Measurements from ENCODE around the gene C9orf50.

C9orf50 gene

DNA sequence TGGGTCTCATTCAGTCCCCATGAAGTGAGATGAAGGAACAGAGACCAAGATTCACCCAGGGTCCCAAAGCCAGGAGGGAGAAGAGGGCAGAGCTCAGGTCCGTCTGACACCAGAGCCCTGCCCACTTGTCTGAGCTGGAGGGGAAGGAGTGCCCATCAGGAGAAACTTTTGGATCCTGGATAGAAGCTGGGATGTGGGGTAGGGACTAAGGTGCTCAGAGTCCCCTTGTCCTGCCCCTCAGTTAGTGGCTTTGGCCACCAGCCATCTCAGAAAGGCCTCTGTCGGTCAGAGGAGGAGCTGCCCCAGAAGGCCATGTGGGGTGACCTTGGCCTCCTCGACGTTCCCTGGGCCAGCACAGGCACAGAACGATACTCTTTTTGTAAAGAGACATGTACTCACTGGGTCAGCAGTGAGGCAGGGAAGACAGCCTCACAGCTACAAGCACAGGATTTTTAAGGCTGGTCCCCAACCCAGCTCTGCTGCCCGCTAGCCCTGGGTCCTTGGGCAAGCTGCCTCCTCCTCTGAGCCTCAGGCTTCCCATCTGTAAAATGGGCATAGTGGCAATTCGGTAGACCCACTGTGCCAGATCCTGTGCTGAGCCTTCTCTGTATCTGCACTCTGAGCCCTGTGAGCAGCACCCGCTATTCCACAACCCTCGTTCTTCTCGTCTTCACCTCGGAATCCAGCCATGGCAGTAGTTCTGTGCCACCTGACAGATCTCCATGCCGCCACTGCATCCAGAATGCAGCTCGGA, 49.4 kb downstream of the C9orf50 start:
- peaks cover 27% of the 10 kb centered on the region for H3K4me1 ChIP-seq (ENCODE audit: insufficient read depth, low read length)
- H3K27me3 ChIP-seq (ENCODE audit: insufficient read depth, low read length) = no peaks in the 10 kb centered on the region
- no peaks in the 10 kb centered on the region for H3K9me3 ChIP-seq (ENCODE audit: low read length)
- H2AFZ ChIP-seq (ENCODE audit: low read depth, low read length) = no peak overlapping the region
- no peak overlapping the region for H3K4me3 ChIP-seq (ENCODE audit: low read length)
- no peaks in the 10 kb centered on the region for H3K36me3 ChIP-seq (ENCODE audit: insufficient read depth, low read length)

GRCh38 chr9:129570450-129571297, 50.2 kb downstream of the C9orf50 start:
- H3K9me3 ChIP-seq (ENCODE audit: low read length) = no peaks in the 10 kb centered on the region
- H2AFZ ChIP-seq (ENCODE audit: low read depth, low read length) = no peak overlapping the region
- no peaks in the 10 kb centered on the region for H3K36me3 ChIP-seq (ENCODE audit: insufficient read depth, low read length)
- no peaks in the 10 kb centered on the region for H3K27me3 ChIP-seq (ENCODE audit: insufficient read depth, low read length)
- H3K4me1 ChIP-seq (ENCODE audit: insufficient read depth, low read length) = peaks cover 29% of the 10 kb centered on the region
- no peak overlapping the region for H3K4me3 ChIP-seq (ENCODE audit: low read length)

DNA sequence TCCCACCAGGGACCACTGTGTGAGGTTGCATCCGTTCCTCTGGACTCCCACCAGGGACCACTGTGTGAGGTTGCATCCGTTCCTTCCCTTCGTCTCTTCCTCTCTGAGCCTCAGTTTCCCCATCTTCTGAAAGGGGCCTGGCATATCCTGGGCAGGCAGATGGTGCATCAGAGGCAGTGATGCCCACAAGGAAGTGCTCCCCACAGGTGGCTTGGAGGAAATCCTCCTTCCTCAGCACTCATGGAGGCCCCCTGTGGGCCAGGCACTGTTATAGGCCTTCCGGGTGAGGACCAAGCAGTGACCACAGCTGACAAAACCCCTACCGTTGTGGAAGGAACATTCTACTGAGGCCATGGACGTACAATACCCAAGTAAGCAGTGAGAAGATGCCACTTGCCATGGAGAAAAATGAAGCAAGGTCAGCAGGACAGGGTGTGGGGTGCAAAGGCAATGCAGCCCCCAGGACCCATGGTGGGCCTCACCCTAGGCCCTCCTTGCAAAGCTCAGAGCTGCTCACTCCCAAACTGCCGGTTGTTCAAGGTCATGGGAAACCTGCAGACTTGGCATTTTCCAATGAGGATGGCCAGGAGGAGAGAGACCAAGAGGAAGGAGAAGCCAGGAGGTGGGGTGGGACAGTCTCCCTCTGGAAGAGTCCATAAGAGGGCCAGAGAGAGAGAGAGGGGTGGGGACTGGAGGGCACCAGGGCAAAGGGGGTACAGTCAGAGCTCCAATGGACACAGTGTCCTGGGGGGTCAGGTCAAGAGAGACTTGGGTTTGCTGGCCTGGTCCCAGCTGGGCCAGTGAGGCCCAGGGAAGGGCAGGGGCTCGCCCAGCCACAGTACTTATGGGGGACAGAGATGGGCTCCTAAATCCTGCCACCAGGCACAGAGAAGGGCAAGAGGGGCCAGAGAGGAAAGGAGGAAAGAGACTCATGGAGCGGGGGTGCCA, 51.1 kb downstream of the C9orf50 start:
- Histone ChIP-seq H3K4me1 (ENCODE audit: insufficient read depth, low read length) (peaks cover 29% of the 10 kb centered on the region), H2AFZ (ENCODE audit: low read depth, low read length) (no peak overlapping the region), H3K9me3 (ENCODE audit: low read length) (no peaks in the 10 kb centered on the region), H3K4me3 (ENCODE audit: low read length) (no peak overlapping the region), H3K36me3 (ENCODE audit: insufficient read depth, low read length) (no peaks in the 10 kb centered on the region), H3K27me3 (ENCODE audit: insufficient read depth, low read length) (no peaks in the 10 kb centered on the region)

DNA sequence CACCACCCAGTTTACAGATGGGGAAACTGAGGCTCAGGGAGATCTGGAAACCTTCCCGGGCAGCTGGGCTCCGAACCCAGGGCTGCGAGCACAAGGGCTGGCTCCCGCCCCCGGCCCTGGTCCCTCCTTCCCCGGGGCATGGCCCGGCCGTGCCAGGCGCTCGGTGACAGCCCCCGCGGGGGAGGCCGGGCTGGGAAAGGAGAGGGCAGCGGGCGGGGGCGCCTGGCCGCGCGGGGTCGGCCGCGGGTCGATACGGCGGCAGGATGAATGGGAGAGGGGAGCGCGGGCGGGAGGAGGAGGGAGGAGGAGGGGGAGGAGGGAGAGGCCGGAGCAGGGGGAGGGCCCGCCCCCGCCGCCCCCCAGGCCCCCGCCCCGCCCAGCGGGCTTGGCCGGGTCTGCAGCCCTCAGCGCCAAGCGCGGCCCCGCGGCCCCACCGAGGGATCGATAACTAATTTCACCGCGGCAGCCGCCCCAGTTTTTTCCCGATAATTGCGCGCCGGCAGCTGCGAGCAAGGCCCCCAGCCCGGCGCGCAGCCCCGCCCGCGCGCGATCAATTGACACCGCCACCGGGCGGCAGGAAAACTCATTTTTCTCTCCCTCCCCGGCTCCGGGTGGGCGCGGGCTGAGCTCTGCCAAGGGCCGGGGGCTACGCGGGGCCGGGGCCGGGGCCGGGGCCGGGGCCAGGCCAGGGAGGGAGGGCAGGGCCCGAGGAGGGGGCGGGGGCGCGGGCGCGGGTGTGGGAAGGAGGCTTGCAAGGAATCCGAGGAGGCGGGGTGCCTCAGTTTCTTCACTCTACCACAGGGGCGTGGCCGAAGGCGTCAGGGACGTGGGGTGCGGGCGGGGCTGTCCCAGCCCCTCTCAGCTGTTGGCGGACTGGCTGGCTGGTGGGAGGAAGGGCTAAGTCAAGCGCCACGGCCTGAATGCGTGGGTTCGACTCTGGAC, 52.1 kb downstream of the C9orf50 start:
- H3K9me3 ChIP-seq (ENCODE audit: low read length) = no peaks in the 10 kb centered on the region
- no peak overlapping the region for H2AFZ ChIP-seq (ENCODE audit: low read depth, low read length)
- no peaks in the 10 kb centered on the region for H3K27me3 ChIP-seq (ENCODE audit: insufficient read depth, low read length)
- H3K4me3 ChIP-seq (ENCODE audit: low read length) = peak overlapping the region; percentile 35
- H3K4me1 ChIP-seq (ENCODE audit: insufficient read depth, low read length) = peaks cover 29% of the 10 kb centered on the region
- H3K36me3 ChIP-seq (ENCODE audit: insufficient read depth, low read length) = no peaks in the 10 kb centered on the region

DNA sequence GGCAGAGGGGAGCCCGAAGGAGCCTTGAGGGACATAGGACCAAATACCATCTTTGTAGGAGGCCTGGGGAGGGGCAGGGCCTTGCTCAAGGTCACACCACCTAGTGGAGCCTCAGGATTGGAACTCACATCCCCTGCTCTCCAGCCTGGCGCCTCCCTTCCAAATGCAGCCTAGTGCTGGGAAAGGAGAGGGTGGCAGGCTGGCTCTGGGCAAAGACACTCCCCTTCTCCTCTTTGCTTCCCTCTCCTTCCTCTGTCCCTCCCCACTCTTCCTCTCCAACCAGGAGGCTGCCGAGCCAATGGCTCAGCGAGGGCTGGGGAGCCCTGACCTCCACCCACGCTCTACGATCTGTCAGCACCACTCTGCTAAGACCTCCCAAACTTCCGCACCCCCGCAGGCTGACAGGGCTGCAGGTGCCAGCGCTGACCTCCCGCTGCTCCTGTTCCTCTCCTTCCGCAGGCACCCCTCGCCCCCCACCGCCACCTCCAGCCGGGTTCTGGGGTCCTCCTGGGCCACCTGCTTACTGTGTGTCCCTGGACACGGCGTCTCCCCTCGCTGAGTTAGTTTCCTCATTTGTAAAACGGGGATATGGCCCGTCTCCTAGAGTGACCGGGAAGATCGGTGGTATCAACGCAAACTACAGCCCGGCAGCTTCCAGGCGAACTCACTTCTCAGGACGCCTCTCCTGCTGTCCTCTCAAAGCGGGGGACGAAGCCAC, 52.9 kb downstream of the C9orf50 start:
- peaks cover 29% of the 10 kb centered on the region for H3K4me1 ChIP-seq (ENCODE audit: insufficient read depth, low read length)
- no peak overlapping the region for H2AFZ ChIP-seq (ENCODE audit: low read depth, low read length)
- H3K36me3 ChIP-seq (ENCODE audit: insufficient read depth, low read length) = no peaks in the 10 kb centered on the region
- H3K27me3 ChIP-seq (ENCODE audit: insufficient read depth, low read length) = no peaks in the 10 kb centered on the region
- no peaks in the 10 kb centered on the region for H3K9me3 ChIP-seq (ENCODE audit: low read length)
- peak overlapping the region; percentile 35 for H3K4me3 ChIP-seq (ENCODE audit: low read length)

DNA sequence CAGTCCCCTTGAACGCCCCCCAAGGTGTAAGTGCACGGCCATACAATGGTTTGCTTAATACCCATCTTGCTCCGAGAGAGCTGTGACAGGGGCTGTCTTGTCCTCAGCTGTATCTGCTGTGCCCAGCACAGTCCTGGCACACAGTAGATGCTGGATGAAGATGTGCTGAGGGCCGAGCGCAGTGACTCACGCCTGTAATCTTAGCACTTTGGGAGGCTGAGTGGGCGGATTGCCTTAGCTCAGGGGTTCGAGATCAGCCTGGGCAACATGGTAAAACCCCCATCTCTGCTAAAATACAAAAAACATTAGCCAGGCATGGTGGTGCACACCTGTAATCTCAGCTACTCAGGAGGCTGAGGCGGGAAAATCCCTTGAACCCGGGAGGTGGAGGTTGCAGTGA, 53.6 kb downstream of the C9orf50 start:
- peaks cover 32% of the 10 kb centered on the region for H3K4me1 ChIP-seq (ENCODE audit: insufficient read depth, low read length)
- no peaks in the 10 kb centered on the region for H3K36me3 ChIP-seq (ENCODE audit: insufficient read depth, low read length)
- H2AFZ ChIP-seq (ENCODE audit: low read depth, low read length) = no peak overlapping the region
- H3K9me3 ChIP-seq (ENCODE audit: low read length) = no peaks in the 10 kb centered on the region
- no peak overlapping the region for H3K4me3 ChIP-seq (ENCODE audit: low read length)
- no peaks in the 10 kb centered on the region for H3K27me3 ChIP-seq (ENCODE audit: insufficient read depth, low read length)

GRCh38 chr9:129566563-129567266, 54.2 kb downstream of the C9orf50 start:
- Histone ChIP-seq H3K36me3 (ENCODE audit: insufficient read depth, low read length) (no peaks in the 10 kb centered on the region), H3K4me1 (ENCODE audit: insufficient read depth, low read length) (peaks cover 38% of the 10 kb centered on the region), H3K27me3 (ENCODE audit: insufficient read depth, low read length) (no peaks in the 10 kb centered on the region), H3K4me3 (ENCODE audit: low read length) (no peak overlapping the region), H2AFZ (ENCODE audit: low read depth, low read length) (no peak overlapping the region), H3K9me3 (ENCODE audit: low read length) (no peaks in the 10 kb centered on the region)

- no peaks in the 10 kb centered on the region for H3K36me3 ChIP-seq (ENCODE audit: insufficient read depth, low read length)
- no peaks in the 10 kb centered on the region for H3K9me3 ChIP-seq (ENCODE audit: low read length)
- H3K4me3 ChIP-seq (ENCODE audit: low read length) = no peak overlapping the region
- peaks cover 46% of the 10 kb centered on the region for H3K4me1 ChIP-seq (ENCODE audit: insufficient read depth, low read length)
- no peak overlapping the region for H2AFZ ChIP-seq (ENCODE audit: low read depth, low read length)
- H3K27me3 ChIP-seq (ENCODE audit: insufficient read depth, low read length) = no peaks in the 10 kb centered on the region
Observed at GRCh38 chr9:129562917-129563316, 58.0 kb downstream of the C9orf50 start.

DNA sequence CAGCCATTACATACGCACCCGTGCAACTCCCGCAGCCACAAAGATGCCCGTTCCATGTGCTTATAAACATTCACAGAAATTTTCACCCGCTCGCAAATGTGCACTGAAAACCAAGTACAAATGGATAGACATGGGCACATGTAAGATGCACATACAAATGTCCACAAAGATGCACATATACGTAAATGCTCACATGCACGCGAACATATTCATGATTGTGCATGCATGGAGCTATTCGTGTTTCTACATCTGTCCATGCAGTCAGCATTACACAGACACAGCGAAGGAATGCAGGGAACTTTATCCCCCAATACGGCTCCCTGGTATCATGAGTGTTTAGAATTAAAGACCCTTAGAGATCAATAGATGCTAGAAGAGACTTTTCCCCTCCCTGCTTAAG, 58.4 kb downstream of the C9orf50 start:
- Histone ChIP-seq H3K9me3 (ENCODE audit: low read length) (no peaks in the 10 kb centered on the region), H3K4me3 (ENCODE audit: low read length) (no peak overlapping the region), H3K4me1 (ENCODE audit: insufficient read depth, low read length) (peaks cover 47% of the 10 kb centered on the region), H3K27me3 (ENCODE audit: insufficient read depth, low read length) (no peaks in the 10 kb centered on the region), H2AFZ (ENCODE audit: low read depth, low read length) (no peak overlapping the region), H3K36me3 (ENCODE audit: insufficient read depth, low read length) (no peaks in the 10 kb centered on the region)
